Upper lobe of right lung (tissue), 1 donor: Measurements from ENCODE around the gene IQGAP2. TPM values are rescaled to one million over a fixed set of nuclear protein-coding genes. Genes with fewer than 3 reads are reported as not detected.

Experiments used
- ATAC-seq: fragments of 200-7000 bp; cut with Tn5 transposase; one replicate; pipeline ENCODE4 v1.9.1; 2020; ENCODE audit warnings: mild to moderate bottlenecking, moderate library complexity
- DNase-seq: peaks from one replicate; pipeline ENCODE4 v3.0.0-alpha.2; 2020
- H3K27ac ChIP-seq: fragments of 200-600 bp; one replicate; pipeline ENCODE4 v1.8.0; 2022
- H3K27me3 ChIP-seq: fragments of 200-600 bp; one replicate; pipeline ENCODE4 v1.8.0; 2022; ENCODE audit warnings: mild to moderate bottlenecking
- H3K36me3 ChIP-seq: fragments of 200-600 bp; one replicate; pipeline ENCODE4 v1.8.0; 2022
- H3K4me1 ChIP-seq: fragments of 200-600 bp; one replicate; pipeline ENCODE4 v1.8.0; 2022
- H3K4me3 ChIP-seq: fragments of 200-600 bp; one replicate; pipeline ENCODE4 v1.8.0; 2022; ENCODE audit warnings: mild to moderate bottlenecking
- H3K9me3 ChIP-seq: fragments of 200-600 bp; one replicate; pipeline ENCODE4 v1.8.0; 2022
- CTCF ChIP-seq: fragments of 200-600 bp; IDR thresholded peaks from one replicate; pipeline ENCODE4 v1.8.0; 2022; ENCODE audit warnings: antibody characterized with exemption
- intact Hi-C: fragments of 100-400 bp; cut with DNase I; formaldehyde crosslinking; loops from one replicate; pipeline ENCODE4 v1.11.0; 2022
- total RNA-seq: library from RNA; stranded (reverse); fragmentation: NEBNext Ultra II Directional; extraction: Animal tissue kit (Norgen Biotek cat#: 25700); gene quantifications from one replicate; pipeline ENCODE4 v1.2.1, GENCODE V29; 2021
- donor health status: DM: no; HTN: yes; CAD: no; lungs with severe emphysema.

Gene IQGAP2
- total RNA-seq, 1 donor from 2014 or later, result 31.0 TPM

GRCh38 chr5:76406673-76407072, 3.6 kb downstream of the IQGAP2 start:
- Histone ChIP-seq H3K9me3 (no peaks in the 10 kb centered on the region), H3K27ac (no peak overlapping the region), H3K36me3 (no peaks in the 10 kb centered on the region), H3K27me3 (no peaks in the 10 kb centered on the region), H3K4me1 (peaks cover 11% of the 10 kb centered on the region), H3K4me3 (no peak overlapping the region)
- ATAC-seq (no peak), DNase-seq (no peak)
- intact Hi-C loops, result no loop called here
- no peak for TF ChIP-seq CTCF

- no peaks in the 10 kb centered on the region for H3K36me3 ChIP-seq
- H3K9me3 ChIP-seq, result no peaks in the 10 kb centered on the region
- ATAC-seq (peak; percentile 15), DNase-seq (no peak)
- no peak overlapping the region for H3K4me3 ChIP-seq
- no peaks in the 10 kb centered on the region for H3K27me3 ChIP-seq
- intact Hi-C loops, result no loop called here
- H3K27ac ChIP-seq, result no peak overlapping the region
- peaks cover 15% of the 10 kb centered on the region for H3K4me1 ChIP-seq
- TF ChIP-seq CTCF, result no peak
These were observed 5.1 kb downstream of the IQGAP2 start for GRCh38 chr5:76408104-76408654.

GRCh38 chr5:76412511-76412910, 9.4 kb downstream of the IQGAP2 start:
- ATAC-seq (no peak), DNase-seq (no peak)
- peaks cover 15% of the 10 kb centered on the region for H3K4me1 ChIP-seq
- TF ChIP-seq CTCF, result no peak
- H3K9me3 ChIP-seq, result no peaks in the 10 kb centered on the region
- intact Hi-C loops, result no loop called here
- H3K4me3 ChIP-seq, result no peak overlapping the region
- no peaks in the 10 kb centered on the region for H3K27me3 ChIP-seq
- H3K36me3 ChIP-seq, result no peaks in the 10 kb centered on the region
- H3K27ac ChIP-seq, result no peak overlapping the region

- peaks cover 8% of the 10 kb centered on the region for H3K4me1 ChIP-seq
- intact Hi-C loops, result no loop called here
- ATAC-seq (peak; percentile 36), DNase-seq (no peak)
- H3K27ac ChIP-seq, result no peak overlapping the region
- no peaks in the 10 kb centered on the region for H3K36me3 ChIP-seq
- H3K9me3 ChIP-seq, result no peaks in the 10 kb centered on the region
- TF ChIP-seq CTCF, result no peak
- no peaks in the 10 kb centered on the region for H3K27me3 ChIP-seq
- H3K4me3 ChIP-seq, result no peak overlapping the region
These were observed 10.7 kb downstream of the IQGAP2 start for GRCh38 chr5:76413746-76414145.

- H3K9me3 ChIP-seq, result no peaks in the 10 kb centered on the region
- H3K4me1 ChIP-seq, result peaks cover 8% of the 10 kb centered on the region
- no peak overlapping the region for H3K27ac ChIP-seq
- no peak overlapping the region for H3K4me3 ChIP-seq
- no peak for TF ChIP-seq CTCF
- no peaks in the 10 kb centered on the region for H3K27me3 ChIP-seq
- H3K36me3 ChIP-seq, result no peaks in the 10 kb centered on the region
- intact Hi-C loops, result no loop called here
- DNase-seq (no peak), ATAC-seq (no peak)
These were observed 11.7 kb downstream of the IQGAP2 start for GRCh38 chr5:76414788-76415187.

GRCh38 chr5:76415855-76416254, 12.8 kb downstream of the IQGAP2 start:
- no peak for TF ChIP-seq CTCF
- intact Hi-C loops, result no loop called here

More at GRCh38 chr5:76415855-76416254, 12.8 kb downstream of the IQGAP2 start:
- no peaks in the 10 kb centered on the region for H3K27me3 ChIP-seq
- no peaks in the 10 kb centered on the region for H3K36me3 ChIP-seq
- ATAC-seq (peak; percentile 25), DNase-seq (no peak)
- no peak overlapping the region for H3K4me3 ChIP-seq
- peaks cover 8% of the 10 kb centered on the region for H3K4me1 ChIP-seq
- H3K27ac ChIP-seq, result no peak overlapping the region
- no peaks in the 10 kb centered on the region for H3K9me3 ChIP-seq
